HG03575 (cell line): ENCODE measurements around the gene WASL.

Experiments used
- ATAC-seq: cut with Tn5 transposase; IDR thresholded peaks from one replicate; pipeline ENCODE4 v1.9.1; 2021; ENCODE audit not compliant: unreplicated experiment, insufficient number of reproducible peaks, low FRiP score; ENCODE audit errors: extremely low read depth

WASL gene

DNA sequence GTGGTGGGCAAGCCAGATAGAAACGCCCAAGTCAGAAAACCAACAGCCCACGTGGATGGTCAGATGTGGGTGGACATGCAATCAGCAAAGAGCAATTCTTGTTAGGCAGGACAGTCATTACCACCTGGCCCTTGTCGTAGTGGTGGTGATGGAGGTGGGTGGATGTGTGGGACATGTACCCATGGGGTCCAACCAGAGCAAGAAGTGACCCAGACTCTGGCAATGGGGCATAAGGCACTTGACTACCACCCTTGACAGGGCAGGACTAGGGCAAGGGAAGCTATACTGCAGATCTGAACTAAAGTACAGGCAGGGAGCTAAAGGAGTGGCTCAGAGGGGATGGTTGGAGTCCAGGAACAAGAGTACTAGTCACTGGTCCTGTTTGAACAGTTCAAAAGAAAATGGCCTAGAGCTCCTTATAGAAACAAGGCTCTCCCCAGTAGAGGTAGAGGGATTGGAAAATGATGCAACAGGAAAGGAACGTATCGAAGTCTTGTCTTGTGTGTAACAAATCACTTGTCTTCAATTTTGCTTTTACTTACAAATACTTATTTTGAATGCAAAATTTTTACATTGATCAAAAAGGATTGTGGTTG, 75.6 kb downstream of the WASL start:
- ATAC-seq = no peak

- no peak for ATAC-seq
Observed at GRCh38 chr7:123669485-123669884, 79.3 kb downstream of the WASL start.

DNA sequence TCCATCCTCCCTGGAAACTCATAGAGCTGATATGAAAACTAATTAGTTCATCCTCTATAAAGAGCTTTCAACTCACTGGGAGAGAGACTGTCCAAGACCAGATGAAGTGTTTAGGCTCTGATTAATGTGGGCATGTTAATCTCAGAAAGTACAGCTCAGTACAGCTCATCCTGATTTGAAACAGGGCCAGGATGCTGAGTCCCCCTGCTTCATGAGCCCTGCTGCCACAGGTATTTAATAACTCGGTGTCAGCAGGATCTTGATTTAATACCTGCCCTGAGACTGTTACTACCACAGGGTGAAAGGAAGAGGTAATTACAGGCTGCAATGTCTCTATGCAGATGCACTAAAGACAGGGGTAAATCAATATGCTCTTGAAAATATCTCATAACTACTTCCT, 82.3 kb downstream of the WASL start:
- no peak for ATAC-seq

DNA sequence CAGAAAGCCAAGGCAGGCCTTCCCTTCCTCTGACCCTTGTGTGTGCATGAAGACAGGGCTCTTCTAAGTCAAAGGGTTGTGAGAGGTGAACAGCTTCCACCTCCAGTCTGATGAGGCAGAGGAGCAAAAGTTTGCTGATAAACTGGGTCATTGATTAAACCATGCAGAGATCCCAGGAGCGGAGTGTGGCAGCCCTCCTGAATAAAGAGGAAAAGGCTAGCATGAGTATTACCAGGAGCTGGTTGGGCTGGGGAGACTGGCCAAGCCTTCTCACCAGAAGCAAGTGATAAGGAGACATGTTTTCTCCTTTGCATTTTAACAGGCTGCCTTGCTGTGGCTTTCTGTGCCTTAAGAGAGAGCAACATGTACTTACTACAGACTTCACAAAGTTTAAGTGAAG, 82.9 kb downstream of the WASL start:
- no peak for ATAC-seq

DNA sequence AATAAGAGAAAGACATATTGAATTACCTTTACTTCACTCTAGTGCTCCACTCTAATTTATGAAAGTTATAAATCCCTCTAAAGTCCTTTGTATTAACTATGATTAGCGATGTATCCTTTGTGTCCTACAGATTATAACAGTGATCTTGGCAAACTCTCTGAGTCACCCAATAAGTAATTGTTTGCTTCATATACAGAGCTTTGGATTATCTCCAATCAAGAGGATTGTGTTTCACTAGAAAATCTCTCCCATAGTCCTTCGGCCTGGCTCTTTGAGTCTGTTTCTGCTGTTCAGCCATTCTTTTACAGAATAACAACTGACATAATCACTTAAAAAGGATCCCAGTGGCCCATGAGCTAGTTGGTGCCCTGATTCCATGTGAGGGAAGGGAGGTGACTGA, 83.6 kb downstream of the WASL start:
- ATAC-seq = no peak

- ATAC-seq = no peak
Observed at GRCh38 chr7:123663200-123663599, 85.6 kb downstream of the WASL start.

DNA sequence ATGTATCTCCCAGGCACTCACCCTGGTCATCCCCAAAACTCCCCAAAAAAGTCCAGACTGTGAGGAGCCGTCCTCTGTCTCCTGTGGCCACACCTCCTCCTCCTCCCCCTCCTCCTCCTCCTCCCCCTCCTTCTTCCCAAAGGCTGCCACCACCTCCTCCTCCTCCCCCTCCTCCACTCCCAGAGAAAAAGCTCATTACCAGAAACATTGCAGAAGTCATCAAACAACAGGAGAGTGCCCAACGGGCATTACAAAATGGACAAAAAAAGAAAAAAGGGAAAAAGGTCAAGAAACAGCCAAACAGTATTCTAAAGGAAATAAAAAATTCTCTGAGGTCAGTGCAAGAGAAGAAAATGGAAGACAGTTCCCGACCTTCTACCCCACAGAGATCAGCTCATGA, 86.0 kb downstream of the WASL start:
- no peak for ATAC-seq

- ATAC-seq = no peak
Observed at GRCh38 chr7:123662293-123662692, 86.5 kb downstream of the WASL start.

GRCh38 chr7:123661765-123662164, 87.0 kb downstream of the WASL start:
- no peak for ATAC-seq

- no peak for ATAC-seq
Observed at GRCh38 chr7:123660514-123661354, 88.1 kb downstream of the WASL start.

GRCh38 chr7:123658023-123658422, 90.8 kb downstream of the WASL start:
- no peak for ATAC-seq

DNA sequence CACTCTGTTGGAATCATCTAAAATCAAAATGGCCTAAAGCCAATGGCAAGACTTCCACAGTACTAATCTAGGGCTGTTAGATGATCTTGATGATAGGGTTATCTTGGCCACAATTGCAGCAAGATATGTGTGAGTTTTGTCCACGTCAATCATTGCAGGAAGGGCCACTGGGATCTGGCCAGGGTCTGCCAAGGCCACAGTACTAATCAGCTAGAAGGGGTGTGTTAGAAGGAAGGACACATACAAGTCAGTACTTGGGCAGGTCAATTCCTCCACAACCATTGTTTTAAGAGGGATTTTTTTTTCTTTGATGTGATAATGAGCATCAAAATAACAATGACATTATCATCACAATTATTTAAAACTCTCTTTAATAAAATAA, 91.5 kb downstream of the WASL start:
- ATAC-seq = no peak

DNA sequence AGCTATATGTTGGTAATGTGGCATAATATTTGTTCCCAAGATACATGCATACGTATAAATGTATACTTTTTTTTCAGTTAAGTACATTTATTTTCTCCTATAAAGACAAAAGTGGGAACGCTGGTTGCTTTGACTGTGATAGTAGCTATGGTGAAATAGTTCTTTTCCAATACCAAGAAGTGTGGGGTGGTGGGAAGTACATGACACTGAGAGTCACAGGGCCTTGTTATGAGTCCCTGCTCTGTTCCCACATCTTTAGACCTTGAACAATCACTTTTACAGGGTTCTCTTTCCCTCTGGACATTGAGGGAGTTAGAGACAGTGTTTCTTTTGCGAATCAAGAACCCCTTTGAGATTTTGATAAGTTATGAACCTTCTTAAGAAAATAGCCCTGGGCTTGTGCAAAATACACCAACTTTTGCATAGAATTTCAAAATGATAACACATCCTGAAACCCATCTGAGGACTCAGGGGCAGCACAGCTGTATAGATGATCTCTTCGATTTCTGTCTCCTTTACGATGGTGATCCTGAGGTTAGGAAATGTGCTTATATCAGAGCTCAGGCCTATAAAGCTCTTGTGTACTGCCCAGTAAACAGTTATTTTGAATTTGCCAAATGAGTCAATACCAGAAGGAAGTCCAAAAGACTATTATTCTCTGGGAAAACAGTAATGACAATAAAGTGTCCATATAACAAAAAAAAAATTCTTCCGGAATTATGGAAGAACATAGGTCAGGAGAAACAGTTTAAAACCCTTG, 92.1 kb downstream of the WASL start:
- no peak for ATAC-seq

- no peak for ATAC-seq
Observed at GRCh38 chr7:123655614-123656013, 93.2 kb downstream of the WASL start, which contains the start of gene LMOD2. Gene LMOD2 (plus strand): TSS chr7:123655866. CDS start chr7:123655964, 98 bp downstream.

GRCh38 chr7:123653162-123653561, 95.6 kb downstream of the WASL start:
- no peak for ATAC-seq

- ATAC-seq = no peak
Observed at GRCh38 chr7:123652406-123652805, 96.4 kb downstream of the WASL start.

- ATAC-seq = no peak
Observed at GRCh38 chr7:123650595-123650994, 98.2 kb downstream of the WASL start.

DNA sequence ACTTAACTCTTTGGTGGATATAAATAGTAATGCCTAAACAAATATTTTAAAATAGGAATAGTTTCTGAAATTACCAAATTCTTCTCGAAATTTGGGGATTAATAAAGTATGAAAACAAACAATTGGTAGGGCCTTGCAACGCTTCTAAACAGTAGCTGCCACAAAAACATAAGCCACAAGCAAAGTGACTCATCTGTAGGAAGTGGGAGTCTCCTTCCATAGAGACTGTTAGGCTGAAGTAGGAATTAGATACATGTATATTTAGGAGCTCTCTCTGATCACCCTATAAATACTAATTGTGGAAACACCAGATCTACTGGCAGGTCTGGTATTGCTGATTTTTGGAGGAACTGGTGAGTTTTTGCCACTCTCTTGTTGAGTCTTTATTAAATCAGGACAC, 98.8 kb downstream of the WASL start:
- no peak for ATAC-seq

DNA sequence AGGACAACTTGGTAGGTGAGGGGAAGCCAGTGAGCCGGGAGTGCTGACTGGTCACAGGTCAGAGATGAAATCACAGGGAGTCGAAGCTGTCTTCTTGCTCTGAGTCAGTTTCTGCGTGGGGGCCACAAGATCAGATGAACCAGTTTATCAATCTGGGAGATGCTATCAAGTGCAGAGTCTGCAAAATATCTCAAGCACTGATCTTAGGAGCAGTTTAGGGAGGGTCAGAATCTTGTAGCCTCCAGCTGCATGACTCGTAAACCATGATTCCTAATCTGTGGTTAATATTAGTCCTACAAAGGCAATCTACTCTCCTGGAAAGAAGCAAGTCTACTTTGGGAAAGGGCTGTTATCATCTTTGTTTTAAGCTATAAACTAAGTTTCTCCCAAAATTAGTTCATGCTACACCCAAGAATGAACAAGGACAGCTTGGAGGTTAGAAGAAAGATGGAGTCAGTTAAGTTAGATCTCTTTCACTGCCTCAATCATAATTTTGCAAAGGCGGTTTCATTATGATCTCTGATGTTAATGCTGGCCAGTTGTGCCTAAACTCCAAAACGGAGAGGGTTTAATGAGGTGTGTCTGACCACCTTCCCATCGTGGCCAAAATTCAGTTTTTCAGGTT, 101.6 kb downstream of the WASL start:
- ATAC-seq = no peak

- no peak for ATAC-seq
Observed at GRCh38 chr7:123645516-123645915, 103.3 kb downstream of the WASL start.
